Measurements from ENCODE around the gene TENM4. TPM values are rescaled to one million over a fixed set of nuclear protein-coding genes. Genes with fewer than 3 reads are reported as not detected.
A peak's percentile ranks its signal among the peaks of the same experiment; 100 is the strongest.

The TENM4 gene
- total RNA-seq, 1 experiment from 2014 or later, result 25.0 TPM

DNA sequence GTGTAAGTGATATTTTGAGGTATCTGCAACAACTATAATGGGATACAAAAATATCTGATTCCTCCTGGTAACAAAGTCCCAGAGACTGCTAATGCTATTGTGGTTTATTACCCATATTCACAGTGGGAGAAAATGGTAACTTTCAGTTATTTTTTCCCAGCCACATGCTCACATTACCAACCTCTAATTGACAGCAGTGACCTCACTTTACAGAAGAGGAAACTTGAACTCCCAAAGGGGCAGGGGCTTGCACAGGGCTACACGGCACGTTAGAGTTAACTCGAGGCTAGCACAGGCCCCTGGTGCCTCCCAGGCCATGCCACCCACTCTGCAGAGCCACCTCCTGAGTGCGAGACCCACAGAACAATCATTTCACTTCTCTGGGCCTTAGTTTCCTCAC, 132.4 kb downstream of the TENM4 start:
- Mint-ChIP-seq H3K4me1 (peaks cover 11% of the 10 kb centered on the region), H3K27me3 (ENCODE audit: low read depth) (no peaks in the 10 kb centered on the region), H3K9me3 (peaks cover 5% of the 10 kb centered on the region), H3K27ac (no peak overlapping the region), H3K4me3 (no peak overlapping the region), H3K36me3 (peaks cover 4% of the 10 kb centered on the region; the same call in 1 of the 2 replicates)
- TF ChIP-seq, protein P1, sequence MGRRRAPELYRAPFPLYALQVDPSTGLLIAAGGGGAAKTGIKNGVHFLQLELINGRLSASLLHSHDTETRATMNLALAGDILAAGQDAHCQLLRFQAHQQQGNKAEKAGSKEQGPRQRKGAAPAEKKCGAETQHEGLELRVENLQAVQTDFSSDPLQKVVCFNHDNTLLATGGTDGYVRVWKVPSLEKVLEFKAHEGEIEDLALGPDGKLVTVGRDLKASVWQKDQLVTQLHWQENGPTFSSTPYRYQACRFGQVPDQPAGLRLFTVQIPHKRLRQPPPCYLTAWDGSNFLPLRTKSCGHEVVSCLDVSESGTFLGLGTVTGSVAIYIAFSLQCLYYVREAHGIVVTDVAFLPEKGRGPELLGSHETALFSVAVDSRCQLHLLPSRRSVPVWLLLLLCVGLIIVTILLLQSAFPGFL (CRISPR knock-in tag; IDR thresholded peaks at IDR 0.05; ENCODE audit: borderline replicate concordance), result no peak
- TF ChIP-seq TEAD1 (CRISPR knock-in tag; IDR thresholded peaks at IDR 0.05), result no peak
- no peak for TF ChIP-seq CREM (CRISPR knock-in tag; IDR thresholded peaks at IDR 0.05)
- no peak for TF ChIP-seq ATF1 (CRISPR knock-in tag; IDR thresholded peaks at IDR 0.05)
- TF ChIP-seq ZNF219 (CRISPR knock-in tag; IDR thresholded peaks at IDR 0.05; ENCODE audit: borderline replicate concordance), result no peak
- TF ChIP-seq, protein P2, sequence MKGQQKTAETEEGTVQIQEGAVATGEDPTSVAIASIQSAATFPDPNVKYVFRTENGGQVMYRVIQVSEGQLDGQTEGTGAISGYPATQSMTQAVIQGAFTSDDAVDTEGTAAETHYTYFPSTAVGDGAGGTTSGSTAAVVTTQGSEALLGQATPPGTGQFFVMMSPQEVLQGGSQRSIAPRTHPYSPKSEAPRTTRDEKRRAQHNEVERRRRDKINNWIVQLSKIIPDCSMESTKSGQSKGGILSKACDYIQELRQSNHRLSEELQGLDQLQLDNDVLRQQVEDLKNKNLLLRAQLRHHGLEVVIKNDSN (CRISPR knock-in tag; IDR thresholded peaks at IDR 0.05), result no peak
- no peak for TF ChIP-seq GABPB1 (CRISPR knock-in tag; IDR thresholded peaks at IDR 0.05)
- no peak for TF ChIP-seq EMX1 (CRISPR knock-in tag; IDR thresholded peaks at IDR 0.05)
- TF ChIP-seq CBFB (CRISPR knock-in tag; IDR thresholded peaks at IDR 0.05; ENCODE audit: low read depth), result no peak
- TF ChIP-seq FOXP1 (CRISPR knock-in tag; IDR thresholded peaks at IDR 0.05; ENCODE audit: borderline replicate concordance), result no peak
- TF ChIP-seq ZNF416 (CRISPR knock-in tag; IDR thresholded peaks at IDR 0.05), result no peak
- TF ChIP-seq, protein P3, sequence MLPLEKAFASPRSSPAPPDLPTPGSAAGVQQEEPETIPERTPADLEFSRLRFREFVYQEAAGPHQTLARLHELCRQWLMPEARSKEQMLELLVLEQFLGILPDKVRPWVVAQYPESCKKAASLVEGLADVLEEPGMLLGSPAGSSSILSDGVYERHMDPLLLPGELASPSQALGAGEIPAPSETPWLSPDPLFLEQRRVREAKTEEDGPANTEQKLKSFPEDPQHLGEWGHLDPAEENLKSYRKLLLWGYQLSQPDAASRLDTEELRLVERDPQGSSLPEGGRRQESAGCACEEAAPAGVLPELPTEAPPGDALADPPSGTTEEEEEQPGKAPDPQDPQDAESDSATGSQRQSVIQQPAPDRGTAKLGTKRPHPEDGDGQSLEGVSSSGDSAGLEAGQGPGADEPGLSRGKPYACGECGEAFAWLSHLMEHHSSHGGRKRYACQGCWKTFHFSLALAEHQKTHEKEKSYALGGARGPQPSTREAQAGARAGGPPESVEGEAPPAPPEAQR (CRISPR knock-in tag; IDR thresholded peaks at IDR 0.05), result no peak
- TF ChIP-seq ETV6 (CRISPR knock-in tag; IDR thresholded peaks at IDR 0.05), result no peak
- DNase-seq (ENCODE audit: low spot score), result no peak
- POLR2A ChIA-PET, result no interaction called here
- CTCF ChIA-PET, result no interaction called here
- ATAC-seq, result no peak

DNA sequence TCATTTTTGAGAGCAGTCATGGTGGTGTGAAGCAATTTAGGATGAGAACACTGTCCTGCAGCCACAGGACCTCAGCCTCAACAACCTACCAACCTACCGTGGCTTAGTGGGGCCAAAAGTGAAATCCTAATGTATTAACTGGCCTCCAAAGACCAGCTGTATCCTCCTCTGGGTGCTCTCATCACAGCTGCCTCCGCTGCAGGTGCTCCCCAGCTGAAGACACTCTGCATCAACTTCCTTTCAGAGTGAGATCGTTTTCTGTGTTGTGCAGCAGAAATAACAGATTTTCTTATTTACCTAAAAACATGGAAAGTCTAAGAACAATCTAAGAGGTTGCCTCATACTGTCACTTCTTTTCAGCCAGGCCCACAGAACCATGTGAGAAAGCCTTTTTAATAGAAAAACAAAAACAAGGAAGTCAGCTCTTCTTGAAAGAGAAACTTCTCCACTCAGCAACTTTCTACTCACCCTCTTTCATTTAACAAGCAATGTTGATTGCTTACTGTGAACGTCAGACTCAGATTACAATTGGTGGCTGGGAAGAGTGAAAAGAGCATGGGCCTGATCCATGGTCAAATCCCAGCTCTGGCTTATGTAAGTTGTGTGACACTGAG, 136.1 kb downstream of the TENM4 start:
- H3K4me3 Mint-ChIP-seq, result no peak overlapping the region
- TF ChIP-seq TCF7 (CRISPR knock-in tag; IDR thresholded peaks at IDR 0.05; ENCODE audit: low read depth) (no peak), ZNF423 (CRISPR knock-in tag; IDR thresholded peaks at IDR 0.05) (no peak), ZNF671 (CRISPR knock-in tag; IDR thresholded peaks at IDR 0.05) (no peak), TEAD4 (CRISPR knock-in tag; IDR thresholded peaks at IDR 0.05) (no peak)
- TF ChIP-seq, protein P4, sequence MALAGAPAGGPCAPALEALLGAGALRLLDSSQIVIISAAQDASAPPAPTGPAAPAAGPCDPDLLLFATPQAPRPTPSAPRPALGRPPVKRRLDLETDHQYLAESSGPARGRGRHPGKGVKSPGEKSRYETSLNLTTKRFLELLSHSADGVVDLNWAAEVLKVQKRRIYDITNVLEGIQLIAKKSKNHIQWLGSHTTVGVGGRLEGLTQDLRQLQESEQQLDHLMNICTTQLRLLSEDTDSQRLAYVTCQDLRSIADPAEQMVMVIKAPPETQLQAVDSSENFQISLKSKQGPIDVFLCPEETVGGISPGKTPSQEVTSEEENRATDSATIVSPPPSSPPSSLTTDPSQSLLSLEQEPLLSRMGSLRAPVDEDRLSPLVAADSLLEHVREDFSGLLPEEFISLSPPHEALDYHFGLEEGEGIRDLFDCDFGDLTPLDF (CRISPR knock-in tag; IDR thresholded peaks at IDR 0.05), result no peak
- POLR2A ChIA-PET, result no interaction called here

DNA sequence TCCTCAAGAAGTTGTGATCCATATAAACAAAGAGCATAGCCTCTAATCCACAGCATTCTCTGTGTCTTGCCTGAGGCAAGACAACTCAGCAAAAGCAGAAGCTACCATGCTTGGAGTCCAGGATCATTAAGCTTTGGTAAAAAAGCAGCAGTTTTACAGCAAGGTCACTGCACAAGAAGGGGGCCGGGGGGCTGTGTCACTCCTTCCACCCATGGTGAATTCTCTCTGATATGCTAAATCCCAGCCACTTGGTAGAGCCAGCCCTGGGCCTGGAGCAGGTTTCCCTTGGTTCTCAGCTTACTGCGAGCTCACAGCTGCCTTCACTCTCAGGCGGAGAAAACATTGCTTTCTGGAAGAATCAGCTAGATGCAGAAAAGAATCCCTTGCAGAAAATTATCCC, 144.7 kb downstream of the TENM4 start:
- Mint-ChIP-seq H3K27me3 (ENCODE audit: low read depth) (no peaks in the 10 kb centered on the region), H3K9me3 (no peaks in the 10 kb centered on the region), H3K36me3 (no peaks in the 10 kb centered on the region), H3K4me3 (no peak overlapping the region), H3K4me1 (peaks cover 18% of the 10 kb centered on the region), H3K27ac (peak overlapping the region; percentile 71)
- DNase-seq (ENCODE audit: low spot score) (no peak), ATAC-seq (peak; percentile 84)
- ChIA-PET CTCF (interaction anchor here (1.6 kb wide), 1 partner anchor 104 kb away, joined by 4 read pairs; no protein-coding TSS in a partner anchor), POLR2A (interaction anchor here (0.7 kb wide), 1 partner anchor 28 kb away, joined by 4 read pairs; no protein-coding TSS in a partner anchor)
- no peak for TF ChIP-seq TCF7 (CRISPR knock-in tag; IDR thresholded peaks at IDR 0.05; ENCODE audit: low read depth)
- no peak for TF ChIP-seq RELA (CRISPR knock-in tag; IDR thresholded peaks at IDR 0.05; ENCODE audit: borderline replicate concordance)
- no peak for TF ChIP-seq CREB1 (CRISPR knock-in tag; IDR thresholded peaks at IDR 0.05)

More for the DNA sequence above, 136.1 kb downstream of the TENM4 start:
- peaks cover 4% of the 10 kb centered on the region; the same call in 1 of the 2 replicates for H3K36me3 Mint-ChIP-seq
- H3K27ac Mint-ChIP-seq, result peak overlapping the region; percentile 39; the same call in 1 of the 2 replicates
- CTCF ChIA-PET, result interaction anchor here (0.5 to 1.3 kb wide), 2 partner anchors 96 to 125 kb away, joined by 3 to 4 read pairs; no protein-coding TSS in a partner anchor
- 0 out of 2 replicates have a peak, but pooled peaks have one; percentile 24 for ATAC-seq
- H3K4me1 Mint-ChIP-seq, result peaks cover 11% of the 10 kb centered on the region
- H3K9me3 Mint-ChIP-seq, result peaks cover 13% of the 10 kb centered on the region
- H3K27me3 Mint-ChIP-seq (ENCODE audit: low read depth), result no peaks in the 10 kb centered on the region
- DNase-seq (ENCODE audit: low spot score), result no peak

Measured in WTC11 (cell line).